ENCODE results near the gene LAMB3.

DNA sequence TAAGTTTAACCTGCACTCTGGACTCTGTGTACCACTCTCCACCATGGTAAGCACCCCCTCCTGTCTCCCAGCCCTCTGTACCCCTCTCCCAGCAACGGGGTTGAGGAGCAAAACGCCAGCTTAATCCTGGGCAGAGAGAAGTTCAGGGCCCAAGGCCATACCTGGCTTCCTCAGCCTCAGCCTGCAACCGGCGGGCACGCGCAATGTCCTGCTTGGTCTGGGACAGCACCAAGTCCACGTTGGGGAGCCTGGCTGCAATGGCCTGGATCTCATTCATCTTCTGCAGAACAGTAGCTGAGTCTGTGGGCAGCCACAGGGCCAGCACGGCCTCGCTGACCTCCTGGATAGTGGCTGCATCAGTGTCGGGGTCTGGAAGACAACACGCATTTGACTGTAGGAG, 33.9 kb downstream of the LAMB3 start:
- TF ChIP-seq, protein P1, sequence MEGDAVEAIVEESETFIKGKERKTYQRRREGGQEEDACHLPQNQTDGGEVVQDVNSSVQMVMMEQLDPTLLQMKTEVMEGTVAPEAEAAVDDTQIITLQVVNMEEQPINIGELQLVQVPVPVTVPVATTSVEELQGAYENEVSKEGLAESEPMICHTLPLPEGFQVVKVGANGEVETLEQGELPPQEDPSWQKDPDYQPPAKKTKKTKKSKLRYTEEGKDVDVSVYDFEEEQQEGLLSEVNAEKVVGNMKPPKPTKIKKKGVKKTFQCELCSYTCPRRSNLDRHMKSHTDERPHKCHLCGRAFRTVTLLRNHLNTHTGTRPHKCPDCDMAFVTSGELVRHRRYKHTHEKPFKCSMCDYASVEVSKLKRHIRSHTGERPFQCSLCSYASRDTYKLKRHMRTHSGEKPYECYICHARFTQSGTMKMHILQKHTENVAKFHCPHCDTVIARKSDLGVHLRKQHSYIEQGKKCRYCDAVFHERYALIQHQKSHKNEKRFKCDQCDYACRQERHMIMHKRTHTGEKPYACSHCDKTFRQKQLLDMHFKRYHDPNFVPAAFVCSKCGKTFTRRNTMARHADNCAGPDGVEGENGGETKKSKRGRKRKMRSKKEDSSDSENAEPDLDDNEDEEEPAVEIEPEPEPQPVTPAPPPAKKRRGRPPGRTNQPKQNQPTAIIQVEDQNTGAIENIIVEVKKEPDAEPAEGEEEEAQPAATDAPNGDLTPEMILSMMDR (IDR thresholded peaks at IDR 0.05), result no peak
- TF ChIP-seq POLR2A (IDR thresholded peaks at IDR 0.05), result no peak

Data from testis (tissue), 2 donors.